Astrocyte (in vitro differentiated cells and primary cell): ENCODE results near the gene FRMD4A.

Experiments used
- CTCF ChIP-seq: IDR thresholded peaks from 2 replicates; pipeline ENCODE4 v1.5.1; 2011; ENCODE audit warnings: low read depth, mild to moderate bottlenecking, inconsistent platforms, low read length, moderate library complexity; ENCODE audit not compliant: insufficient read depth
- EZH2 ChIP-seq: IDR thresholded peaks from 2 replicates; pipeline ENCODE4 v1.6.1; 2012; ENCODE audit warnings: mild to moderate bottlenecking, low read length, inconsistent platforms; ENCODE audit not compliant: insufficient read depth

- TF ChIP-seq CTCF (no peak), EZH2 (no peak)
Measured at GRCh38 chr10:13944823-13945222, 385.9 kb downstream of the FRMD4A start.
